Measurements from ENCODE around the gene IFNAR1.

DNA sequence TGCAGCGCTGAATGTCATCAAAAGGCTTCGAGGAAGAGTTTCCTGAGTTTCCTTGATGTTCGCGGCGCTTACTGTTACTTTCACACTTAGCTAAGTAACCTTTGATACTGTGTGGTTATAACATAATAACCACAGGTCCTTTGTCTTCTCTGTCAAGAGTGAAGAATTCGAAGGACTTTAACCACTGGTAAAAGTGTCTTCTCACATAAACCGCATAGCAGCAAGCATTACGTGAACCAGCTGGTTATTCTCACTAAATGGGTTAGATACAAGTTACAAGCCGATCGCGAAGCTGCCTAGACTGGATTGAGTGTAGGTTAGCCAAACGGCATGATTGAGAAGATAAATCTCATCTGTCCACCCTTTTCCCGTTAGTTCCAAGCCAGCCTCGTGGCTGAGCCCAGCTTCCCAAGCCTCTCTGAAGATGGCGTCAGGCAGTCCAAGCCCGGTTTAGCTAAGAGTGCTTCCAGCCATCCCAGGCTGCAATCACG, 60.1 kb downstream of the IFNAR1 start:
- TF ChIP-seq, protein P1, sequence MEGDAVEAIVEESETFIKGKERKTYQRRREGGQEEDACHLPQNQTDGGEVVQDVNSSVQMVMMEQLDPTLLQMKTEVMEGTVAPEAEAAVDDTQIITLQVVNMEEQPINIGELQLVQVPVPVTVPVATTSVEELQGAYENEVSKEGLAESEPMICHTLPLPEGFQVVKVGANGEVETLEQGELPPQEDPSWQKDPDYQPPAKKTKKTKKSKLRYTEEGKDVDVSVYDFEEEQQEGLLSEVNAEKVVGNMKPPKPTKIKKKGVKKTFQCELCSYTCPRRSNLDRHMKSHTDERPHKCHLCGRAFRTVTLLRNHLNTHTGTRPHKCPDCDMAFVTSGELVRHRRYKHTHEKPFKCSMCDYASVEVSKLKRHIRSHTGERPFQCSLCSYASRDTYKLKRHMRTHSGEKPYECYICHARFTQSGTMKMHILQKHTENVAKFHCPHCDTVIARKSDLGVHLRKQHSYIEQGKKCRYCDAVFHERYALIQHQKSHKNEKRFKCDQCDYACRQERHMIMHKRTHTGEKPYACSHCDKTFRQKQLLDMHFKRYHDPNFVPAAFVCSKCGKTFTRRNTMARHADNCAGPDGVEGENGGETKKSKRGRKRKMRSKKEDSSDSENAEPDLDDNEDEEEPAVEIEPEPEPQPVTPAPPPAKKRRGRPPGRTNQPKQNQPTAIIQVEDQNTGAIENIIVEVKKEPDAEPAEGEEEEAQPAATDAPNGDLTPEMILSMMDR (IDR thresholded peaks at IDR 0.05), result no peak
- TF ChIP-seq POLR2A (IDR thresholded peaks at IDR 0.05), result no peak
